ENCODE measurements around the gene YOD1.

The YOD1 gene

GRCh38 chr1:207024202-207025145 lies 26.5 kb downstream of the YOD1 start:
- no peak for DNase-seq

DNA sequence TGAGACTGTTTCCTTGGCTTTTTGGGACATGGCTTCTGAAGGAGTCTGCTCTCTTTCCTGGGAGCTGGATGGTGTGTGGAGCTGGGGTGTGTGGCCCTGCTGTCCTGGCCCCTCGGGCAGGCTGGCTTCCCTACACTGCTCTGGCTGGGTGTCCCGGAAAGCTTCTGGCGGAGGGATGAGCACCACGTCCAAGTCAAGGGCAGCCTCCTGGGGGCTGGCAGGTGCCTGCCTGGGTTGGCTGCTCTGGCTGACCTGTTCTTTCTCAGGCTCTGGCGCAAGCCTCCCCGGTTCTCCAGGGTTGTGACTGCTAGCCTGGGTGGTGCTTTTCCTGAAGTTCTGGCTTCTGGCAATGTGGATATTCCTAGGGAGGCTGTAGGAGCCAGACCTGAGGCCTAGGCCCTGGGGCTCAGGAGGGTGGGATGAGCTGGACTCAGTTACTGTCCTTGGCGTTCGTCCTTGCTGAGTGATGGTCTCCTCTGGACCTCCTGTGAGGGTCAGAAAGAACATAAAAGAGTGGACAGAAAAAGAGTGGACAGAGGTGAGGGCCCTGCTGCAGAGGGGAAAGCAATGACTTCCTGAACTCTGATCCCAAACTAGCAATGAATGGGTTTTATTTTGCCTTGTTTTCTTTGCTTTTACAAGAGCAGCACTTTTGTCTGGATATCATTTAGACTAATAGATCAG lies 27.9 kb downstream of the YOD1 start:
- no peak for DNase-seq

DNA sequence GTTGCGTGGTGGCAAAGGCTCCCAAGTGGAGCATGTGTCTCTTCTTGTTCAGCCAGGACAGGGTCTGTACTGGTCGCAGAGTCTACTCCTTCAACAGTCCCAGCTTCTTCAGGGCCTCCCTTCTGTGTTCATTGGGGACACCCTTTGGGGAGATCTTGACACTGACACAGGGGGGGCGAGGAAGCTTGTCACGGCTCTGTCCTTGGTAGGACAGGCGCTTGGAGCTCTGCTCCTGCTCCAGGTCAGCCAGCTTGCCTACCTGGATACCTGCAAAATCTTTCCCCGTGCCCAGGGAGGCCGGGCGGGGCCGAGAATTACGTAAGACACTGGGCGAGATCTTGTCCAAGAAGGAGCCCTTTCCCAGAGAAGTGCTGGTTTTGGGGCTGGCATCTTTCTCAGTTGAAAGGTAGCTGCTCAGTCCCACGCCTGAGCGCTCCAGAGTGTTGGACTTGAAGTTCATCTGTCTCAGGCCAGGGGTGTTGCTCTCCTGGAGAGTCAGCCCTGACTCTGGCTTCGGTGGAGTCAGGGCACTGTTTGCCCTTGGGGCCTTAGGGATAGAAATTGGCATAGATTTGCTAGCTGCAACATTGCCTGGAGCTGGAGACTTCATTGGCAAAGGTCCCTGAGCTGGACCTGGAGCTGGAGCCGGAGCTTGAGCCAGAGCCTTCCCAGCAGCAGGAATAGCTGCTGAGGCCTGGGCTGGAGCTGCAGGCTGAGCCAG lies 29.0 kb downstream of the YOD1 start:
- DNase-seq, result no peak

DNA sequence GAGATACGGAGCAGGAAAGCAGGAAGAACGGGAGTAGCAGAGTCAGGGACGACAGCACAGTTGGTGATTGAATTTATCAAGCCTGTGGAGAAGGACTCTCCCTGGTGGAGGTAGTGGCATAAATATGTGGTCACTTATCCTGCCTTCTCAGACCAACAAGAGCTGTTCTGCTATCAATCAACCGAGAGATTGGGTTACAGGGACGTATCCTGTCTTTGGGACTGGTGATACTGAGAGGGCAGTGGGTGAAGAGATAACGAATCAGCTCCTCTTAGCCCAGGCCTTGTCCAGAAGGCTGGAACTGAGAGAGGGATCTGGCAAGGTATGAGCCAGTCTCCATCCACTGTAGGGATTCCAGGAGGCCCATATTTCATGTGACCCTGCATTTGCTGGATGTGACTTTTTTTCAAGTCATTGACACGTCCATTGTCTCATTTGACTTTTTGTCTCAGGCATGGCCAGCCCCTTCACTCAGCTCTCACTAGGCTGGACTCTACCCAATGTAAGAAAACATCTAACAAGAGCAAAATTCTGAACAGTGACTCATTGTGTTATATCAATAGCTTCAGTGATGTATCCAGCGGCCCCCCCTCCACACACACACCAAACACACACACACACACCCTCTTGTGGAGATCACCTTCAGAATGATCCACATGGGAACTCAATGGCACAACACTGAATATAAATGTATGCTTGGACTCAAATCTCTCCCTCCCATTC lies 29.7 kb downstream of the YOD1 start:
- DNase-seq, result no peak

- no peak for DNase-seq
Measured at GRCh38 chr1:207020709-207021107, 30.3 kb downstream of the YOD1 start.

- DNase-seq, result no peak
Measured at GRCh38 chr1:207020065-207020708, 30.8 kb downstream of the YOD1 start.

DNA sequence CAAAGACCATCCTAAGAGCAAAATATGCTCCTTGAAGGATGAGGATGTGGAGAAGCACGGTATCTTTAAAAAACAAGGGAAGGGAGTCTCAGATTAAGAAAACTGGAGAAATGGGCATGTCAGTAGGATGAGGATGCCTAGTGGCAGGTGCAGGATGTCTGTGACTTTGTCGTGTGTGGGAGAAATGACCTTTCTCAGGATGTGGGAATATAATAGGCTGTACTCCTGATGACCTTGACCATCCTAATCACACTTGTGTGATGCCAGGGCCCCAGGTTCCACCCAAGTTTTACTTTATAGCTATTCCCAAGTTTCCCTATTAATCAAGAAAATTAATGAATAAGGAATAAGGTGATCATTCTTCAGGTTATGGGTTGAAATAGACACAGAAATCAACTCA lies 31.3 kb downstream of the YOD1 start:
- no peak for DNase-seq

DNA sequence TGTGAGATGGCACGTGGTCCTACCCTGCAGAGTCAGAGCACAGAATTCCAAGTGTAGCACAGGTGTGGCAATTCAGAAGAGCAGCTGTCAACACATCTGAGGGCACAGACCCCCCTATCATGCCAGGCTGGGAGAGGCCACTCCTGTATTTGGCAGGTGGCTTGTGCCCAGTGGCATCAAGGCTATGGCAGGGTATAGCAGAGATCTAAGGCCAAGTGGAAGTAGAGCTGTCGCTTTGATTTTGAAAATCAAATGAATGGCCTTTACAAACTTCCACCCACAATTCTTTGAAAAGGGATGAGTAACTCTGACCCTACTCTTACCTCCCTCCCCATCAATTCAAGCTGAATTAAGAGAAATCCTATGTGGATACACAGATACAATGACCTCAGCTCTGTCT lies 31.8 kb downstream of the YOD1 start:
- DNase-seq, result no peak

- DNase-seq, result no peak
Measured at GRCh38 chr1:207018707-207019106, 32.3 kb downstream of the YOD1 start.

DNA sequence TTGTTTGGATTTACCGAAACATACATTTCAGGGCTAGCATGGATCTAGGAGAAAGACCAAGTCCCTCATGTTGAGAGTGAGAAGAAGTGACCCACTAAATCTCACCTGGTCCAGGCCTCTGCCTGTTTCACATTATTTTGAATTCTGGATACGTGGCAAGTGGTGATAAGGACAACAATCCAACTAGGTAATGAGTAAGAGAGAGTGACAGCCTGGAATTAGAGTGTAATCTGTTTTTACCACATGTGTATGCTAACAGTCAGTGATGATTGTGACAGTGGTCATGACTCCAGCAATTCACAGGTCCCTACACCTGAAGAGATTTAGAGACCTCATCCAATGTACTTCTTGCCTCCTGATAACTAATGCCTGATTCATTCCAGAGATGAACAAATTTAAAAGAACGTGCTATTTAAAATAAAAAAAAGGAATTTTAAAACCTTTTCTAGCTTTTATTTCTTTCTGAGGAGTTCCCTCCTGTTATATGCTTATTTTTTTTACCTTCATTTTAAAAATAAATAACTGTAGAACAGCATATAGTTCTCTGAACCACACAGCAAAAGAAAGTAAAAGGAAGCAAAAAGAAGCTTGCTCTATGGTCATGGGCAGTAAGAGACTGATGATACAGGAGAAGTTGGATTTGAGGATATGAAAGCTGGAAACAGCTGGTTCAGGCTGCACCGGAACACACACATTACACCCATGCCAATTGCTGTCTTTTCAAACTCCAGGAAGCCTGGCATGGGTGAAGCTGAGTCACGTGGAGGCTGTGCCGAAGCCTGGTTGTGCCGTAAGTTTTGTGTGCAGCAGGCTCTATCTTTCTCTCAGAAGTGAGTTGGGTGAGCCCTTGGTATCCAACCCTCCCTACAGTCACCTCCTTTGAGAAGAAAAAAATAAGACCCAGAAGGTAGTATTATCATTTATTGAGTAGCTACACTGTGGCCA lies 33.1 kb downstream of the YOD1 start:
- no peak for DNase-seq

DNA sequence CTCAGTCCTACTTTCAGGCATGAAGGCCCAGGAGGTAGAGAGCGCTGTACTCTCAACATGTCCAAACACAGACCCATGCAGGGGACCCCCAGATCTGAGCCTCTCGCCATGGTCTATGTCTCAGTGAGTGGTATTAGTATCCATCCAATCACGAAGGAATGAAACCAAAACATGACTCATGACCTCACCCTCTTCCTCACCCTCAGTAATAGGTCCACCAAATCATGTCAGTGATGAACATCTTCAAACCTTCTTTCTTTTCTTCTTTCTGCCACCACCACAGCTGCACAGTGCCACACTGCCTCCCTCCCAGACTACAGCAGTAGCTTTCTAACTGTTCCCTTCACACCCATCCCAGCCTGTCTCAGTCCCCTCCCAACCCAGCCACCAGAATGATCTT lies 35.2 kb downstream of the YOD1 start:
- no peak for DNase-seq

DNA sequence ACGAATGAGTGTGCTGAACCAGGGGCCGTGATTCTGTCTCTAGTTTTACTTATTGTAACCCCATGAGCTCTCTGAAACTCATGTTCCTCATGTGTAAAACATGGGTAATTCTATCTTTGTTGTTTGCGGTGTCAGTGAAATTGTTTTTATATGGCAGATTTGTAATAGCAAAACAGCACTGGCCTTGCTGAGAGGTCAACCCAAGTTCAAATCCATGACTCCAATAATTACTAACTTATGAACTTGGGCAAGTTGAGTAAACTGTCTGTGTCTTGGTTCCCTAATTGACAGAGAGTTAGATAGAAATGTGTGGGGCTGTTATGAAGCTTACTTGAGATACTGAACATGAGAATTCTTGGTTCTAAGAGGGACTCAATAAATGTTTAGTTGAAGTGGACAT lies 36.3 kb downstream of the YOD1 start:
- DNase-seq, result no peak

GRCh38 chr1:207013321-207014085 lies 37.5 kb downstream of the YOD1 start:
- no peak for DNase-seq

GRCh38 chr1:207010726-207011125 lies 40.3 kb downstream of the YOD1 start:
- DNase-seq, result no peak

GRCh38 chr1:207009945-207010344 lies 41.1 kb downstream of the YOD1 start:
- DNase-seq, result no peak

DNA sequence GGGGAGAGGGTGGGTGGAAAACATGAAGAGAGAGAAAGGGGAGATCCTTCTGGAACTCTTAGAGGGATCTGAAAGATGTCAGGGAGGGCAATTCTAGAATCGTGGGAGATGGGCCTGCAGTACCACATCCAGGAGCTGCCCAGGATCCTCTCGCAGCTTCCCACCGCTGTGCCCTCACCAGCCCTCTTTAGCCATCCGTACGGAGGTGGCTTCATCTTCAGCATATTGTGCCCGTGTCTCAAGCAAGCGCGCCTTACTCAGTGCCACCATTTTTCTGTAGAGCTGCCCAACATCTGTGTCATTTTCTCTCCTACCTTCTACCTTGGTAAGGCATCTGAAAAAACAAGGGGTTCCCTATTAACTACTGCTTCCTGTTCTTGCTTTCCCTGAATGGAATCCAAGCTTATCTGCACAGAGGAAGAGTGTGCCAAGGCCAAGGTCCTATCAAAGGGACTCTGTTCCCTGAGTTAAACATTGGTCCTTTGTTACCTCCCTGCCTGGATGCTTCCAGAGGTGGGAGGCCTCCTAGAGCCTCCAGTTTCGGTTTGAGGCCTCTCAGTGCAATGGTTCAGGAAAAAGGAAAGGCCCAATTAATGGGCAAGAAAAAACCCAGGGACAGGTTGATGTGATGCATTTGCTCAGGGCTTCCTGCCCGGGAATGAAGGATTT lies 41.7 kb downstream of the YOD1 start:
- DNase-seq, result no peak

- DNase-seq, result no peak
Measured at GRCh38 chr1:207007352-207008033, 43.5 kb downstream of the YOD1 start.

DNA sequence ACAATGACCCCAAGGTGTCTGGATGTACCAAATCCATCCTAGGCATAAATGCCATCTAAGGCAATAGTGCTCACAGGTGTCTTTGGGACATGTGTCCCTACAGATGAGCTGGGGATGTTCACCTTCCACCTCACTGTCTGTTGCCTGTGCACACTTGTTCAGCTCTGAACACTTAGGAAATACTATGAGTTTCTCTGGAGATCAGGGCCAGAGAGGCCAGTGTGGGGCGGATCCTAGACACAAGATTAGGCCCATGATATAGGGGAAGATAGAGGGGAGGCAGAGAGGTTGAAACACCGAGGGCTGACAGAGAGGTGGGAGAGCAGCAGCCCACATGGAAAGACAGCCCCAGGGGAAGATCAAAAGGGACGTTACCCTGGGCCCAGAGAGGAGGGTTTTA lies 44.1 kb downstream of the YOD1 start:
- no peak for DNase-seq

DNA sequence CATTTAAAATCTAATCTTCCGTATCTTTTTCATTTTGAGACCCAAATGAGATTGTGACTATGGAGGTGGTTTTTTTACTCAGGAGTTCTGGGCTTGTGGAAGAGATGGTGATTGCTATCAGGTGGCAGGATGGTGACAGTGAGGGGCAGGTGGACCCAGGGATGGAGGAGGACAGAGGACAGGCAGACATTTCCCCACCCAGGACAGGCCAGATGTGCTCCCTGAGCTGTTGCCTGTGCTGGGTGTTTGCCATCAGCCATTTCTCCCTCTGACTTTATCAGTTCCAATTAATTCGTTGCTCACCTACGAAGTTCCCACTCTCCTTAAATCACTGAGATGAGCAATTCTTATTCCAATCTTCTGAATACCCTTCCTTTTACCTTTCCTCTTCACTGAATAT lies 44.9 kb downstream of the YOD1 start:
- DNase-seq, result no peak
